Activated T-helper 17 cell treated with anti-CD3 and anti-CD28 coated beads, Interleukin-2, amount 50 U/mL, for 72 hours (primary cell): ENCODE data around the gene CWC15. TPM values are rescaled to one million over a fixed set of nuclear protein-coding genes. Genes with fewer than 3 reads are reported as not detected.
"Not testable (repeated sequence)": the region's sequence is repeated elsewhere in the genome, so short reads cannot be mapped to it uniquely, and the experiment has no call there.

Experiments
- ATAC-seq: fragments of 150-1000 bp; cut with Tn5 transposase; replicated peaks from 2 replicates; pipeline ENCODE4 v1.10.0; 2021; ENCODE audit warnings: mild to moderate bottlenecking, moderate library complexity
- H3K27ac Mint-ChIP-seq: one replicate; pipeline ENCODE4 v1.8.0; 2022; ENCODE audit warnings: mixed read lengths
- H3K27me3 Mint-ChIP-seq: one replicate; pipeline ENCODE4 v1.8.0; 2022; ENCODE audit warnings: mixed read lengths
- H3K36me3 Mint-ChIP-seq: one replicate; pipeline ENCODE4 v1.8.0; 2022; ENCODE audit warnings: low read depth, mild to moderate bottlenecking, mixed read lengths
- H3K4me1 Mint-ChIP-seq: one replicate; pipeline ENCODE4 v1.8.0; 2022; ENCODE audit warnings: mixed read lengths
- H3K4me3 Mint-ChIP-seq: one replicate; pipeline ENCODE4 v1.8.0; 2022; ENCODE audit warnings: mild to moderate bottlenecking, mixed read lengths
- H3K9me3 Mint-ChIP-seq: one replicate; pipeline ENCODE4 v1.8.0; 2022; ENCODE audit warnings: mixed read lengths
- total RNA-seq, 2 donors: library from RNA; stranded (reverse); gene quantifications; one replicate each; pipeline ENCODE4 v1.2.3, GENCODE V29; 2022

CWC15 gene
- total RNA-seq, result 10 to 100 TPM; 69.4 to 80.3 TPM

DNA sequence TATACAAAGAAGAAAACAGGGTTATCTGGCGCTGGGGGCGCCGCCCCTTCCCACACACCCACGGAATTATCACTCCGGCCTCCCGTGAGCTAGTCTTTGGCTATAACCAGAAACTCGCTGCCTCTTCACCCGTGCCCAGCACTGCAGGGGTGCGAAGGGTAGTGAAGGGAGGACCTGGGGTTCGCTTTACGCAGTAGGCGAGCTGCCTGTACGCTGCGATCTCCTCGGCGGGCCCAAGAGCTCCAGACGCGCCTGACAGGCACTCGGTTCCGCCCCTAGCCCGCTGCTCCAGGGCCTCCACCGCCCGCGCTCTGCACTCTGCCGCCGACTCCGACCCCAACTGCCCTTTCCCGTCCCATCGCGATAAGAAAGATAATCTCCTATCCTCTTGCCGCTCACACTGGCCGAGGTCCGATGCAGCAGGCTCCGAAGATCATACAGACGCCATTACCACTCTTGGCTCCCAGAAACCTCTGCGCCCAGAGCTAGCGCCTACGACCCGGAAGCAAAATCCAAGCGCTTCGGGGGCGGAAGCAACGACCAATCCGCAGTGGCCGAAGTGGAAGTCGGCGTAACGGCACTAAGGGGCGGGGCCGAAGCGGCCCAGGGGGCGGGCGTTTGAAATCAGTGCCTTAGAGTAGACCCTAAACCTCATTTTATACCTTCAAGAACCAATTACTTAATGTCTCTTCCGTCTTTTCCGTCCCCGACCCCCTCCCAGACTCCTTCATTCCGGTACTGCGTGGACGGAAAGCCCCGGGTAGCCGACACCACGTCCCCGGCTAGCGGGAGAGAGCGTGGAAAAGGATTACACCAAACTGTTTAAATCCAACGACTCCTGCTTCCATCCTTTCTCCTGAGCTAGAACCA is at the start of gene CWC15, which contains the start of gene KDM4D:
CWC15 (minus strand) TSS at position 458 of the 870 bp plus-strand sequence. CDS start 1,371 bp downstream, outside the sequence.
KDM4D (plus strand) TSS at position 611 of the 870 bp plus-strand sequence. CDS start 23,664 bp downstream, outside the sequence.
- Mint-ChIP-seq H3K4me1 (peaks cover 14% of the 10 kb centered on the region), H3K27ac (peak within 1 kb of the TSS; percentile 97), H3K36me3 (peaks cover 54% of the 10 kb centered on the region), H3K9me3 (no peaks in the 10 kb centered on the region), H3K27me3 (no peaks in the 10 kb centered on the region), H3K4me3 (peak within 1 kb of the TSS; percentile 94)
- ATAC-seq, result peak; percentile 100

GRCh38 chr11:95021468-95021867 is 48.1 kb upstream of the CWC15 start:
- not testable (repeated sequence) for H3K27ac Mint-ChIP-seq, H3K27me3 Mint-ChIP-seq, H3K4me1 Mint-ChIP-seq, ATAC-seq, H3K4me3 Mint-ChIP-seq, H3K9me3 Mint-ChIP-seq, H3K36me3 Mint-ChIP-seq

GRCh38 chr11:95016139-95016538 is 42.8 kb upstream of the CWC15 start:
- Mint-ChIP-seq H3K27ac (no peak overlapping the region), H3K4me3 (no peak overlapping the region), H3K9me3 (no peaks in the 10 kb centered on the region), H3K27me3 (peaks cover 9% of the 10 kb centered on the region), H3K4me1 (no peaks in the 10 kb centered on the region), H3K36me3 (no peaks in the 10 kb centered on the region)
- ATAC-seq, result no peak

DNA sequence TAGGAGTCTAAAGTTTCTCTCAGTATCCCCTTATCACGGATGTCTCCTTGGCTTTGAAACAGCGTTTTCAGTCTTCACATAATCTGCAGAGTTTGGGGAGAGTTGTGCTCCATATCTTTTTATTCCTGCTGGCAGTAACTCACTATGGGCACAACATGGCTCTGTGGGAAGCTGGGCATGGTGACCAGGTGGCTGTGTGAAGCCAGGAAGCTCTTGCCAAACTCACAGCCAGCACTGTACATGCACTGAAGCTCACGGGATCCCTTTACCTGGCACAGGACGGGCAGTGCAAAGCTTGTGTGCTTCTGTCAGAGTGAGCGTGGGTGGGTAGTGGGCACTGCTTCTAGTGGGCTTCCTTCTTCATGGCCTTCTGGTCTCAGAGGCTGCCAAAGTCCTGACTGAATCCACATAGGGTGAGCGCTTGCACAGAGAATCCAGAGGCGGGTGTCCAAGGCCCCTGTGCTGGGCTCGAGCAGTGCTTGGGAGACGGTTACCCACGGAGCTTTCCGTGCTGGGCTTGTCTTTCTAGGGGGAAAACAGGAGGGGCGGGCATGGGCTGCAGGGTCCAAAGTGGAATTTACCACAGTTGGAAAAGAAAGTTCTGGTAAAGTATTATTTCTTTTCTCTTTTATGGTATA is 40.9 kb upstream of the CWC15 start:
- no peaks in the 10 kb centered on the region for H3K9me3 Mint-ChIP-seq
- H3K36me3 Mint-ChIP-seq, result no peaks in the 10 kb centered on the region
- no peak for ATAC-seq
- H3K4me1 Mint-ChIP-seq, result no peaks in the 10 kb centered on the region
- H3K27ac Mint-ChIP-seq, result no peak overlapping the region
- H3K4me3 Mint-ChIP-seq, result no peak overlapping the region
- H3K27me3 Mint-ChIP-seq, result peaks cover 9% of the 10 kb centered on the region

DNA sequence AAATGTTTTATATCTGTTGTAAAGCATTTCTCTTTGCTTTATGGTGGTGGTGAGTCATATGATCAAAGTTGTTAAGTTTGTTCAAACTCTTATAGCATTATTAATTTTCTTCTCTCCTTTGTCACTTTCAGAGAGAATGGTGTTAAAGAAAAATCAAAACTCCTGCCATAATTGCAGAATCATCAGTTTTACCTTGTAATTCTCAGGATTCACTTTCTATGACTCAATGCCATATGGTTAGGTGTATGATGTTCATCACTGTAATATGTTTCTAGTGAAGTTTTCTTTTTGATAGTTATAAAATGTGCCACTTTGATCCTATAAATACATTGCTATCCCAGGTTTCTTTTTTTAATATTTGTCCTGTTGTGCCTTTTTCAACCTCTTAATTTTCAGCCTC is 38.0 kb upstream of the CWC15 start:
- no peak for ATAC-seq
- no peaks in the 10 kb centered on the region for H3K9me3 Mint-ChIP-seq

GRCh38 chr11:95005642-95006041 is 32.3 kb upstream of the CWC15 start:
- Mint-ChIP-seq H3K4me3 (no peak overlapping the region), H3K27ac (no peak overlapping the region), H3K9me3 (no peaks in the 10 kb centered on the region), H3K4me1 (no peaks in the 10 kb centered on the region), H3K27me3 (peaks cover 6% of the 10 kb centered on the region), H3K36me3 (no peaks in the 10 kb centered on the region)
- ATAC-seq, result no peak

More for the DNA sequence above, 38.0 kb upstream of the CWC15 start:
- H3K4me1 Mint-ChIP-seq, result no peaks in the 10 kb centered on the region
- H3K27me3 Mint-ChIP-seq, result peaks cover 13% of the 10 kb centered on the region
- no peak overlapping the region for H3K27ac Mint-ChIP-seq
- H3K36me3 Mint-ChIP-seq, result no peaks in the 10 kb centered on the region
- H3K4me3 Mint-ChIP-seq, result no peak overlapping the region

GRCh38 chr11:95003716-95004115 is 30.4 kb upstream of the CWC15 start:
- Mint-ChIP-seq H3K36me3 (no peaks in the 10 kb centered on the region), H3K27ac (no peak overlapping the region), H3K4me3 (no peak overlapping the region), H3K4me1 (no peaks in the 10 kb centered on the region), H3K9me3 (no peaks in the 10 kb centered on the region), H3K27me3 (peaks cover 3% of the 10 kb centered on the region)
- ATAC-seq, result no peak

DNA sequence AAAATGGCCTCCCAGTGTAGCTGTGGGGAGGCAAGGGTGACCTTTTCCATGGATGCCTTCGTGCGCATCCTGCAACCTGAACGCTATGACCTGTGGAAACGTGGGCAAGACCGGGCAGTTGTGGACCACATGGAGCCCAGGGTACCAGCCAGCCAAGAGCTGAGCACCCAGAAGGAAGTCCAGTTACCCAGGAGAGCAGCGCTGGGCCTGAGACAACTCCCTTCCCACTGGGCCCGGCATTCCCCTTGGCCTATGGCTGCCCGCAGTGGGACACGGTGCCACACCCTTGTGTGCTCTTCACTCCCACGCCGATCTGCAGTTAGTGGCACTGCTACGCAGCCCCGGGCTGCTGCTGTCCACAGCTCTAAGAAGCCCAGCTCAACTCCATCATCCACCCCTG is 24.9 kb upstream of the CWC15 start:
- H3K9me3 Mint-ChIP-seq, result no peaks in the 10 kb centered on the region
- no peak for ATAC-seq
- no peaks in the 10 kb centered on the region for H3K4me1 Mint-ChIP-seq
- no peak overlapping the region for H3K27ac Mint-ChIP-seq
- H3K36me3 Mint-ChIP-seq, result no peaks in the 10 kb centered on the region
- no peak overlapping the region for H3K4me3 Mint-ChIP-seq
- no peaks in the 10 kb centered on the region for H3K27me3 Mint-ChIP-seq

GRCh38 chr11:94997437-94997836 is 24.1 kb upstream of the CWC15 start:
- Mint-ChIP-seq H3K9me3 (no peaks in the 10 kb centered on the region), H3K27me3 (no peaks in the 10 kb centered on the region), H3K4me1 (no peaks in the 10 kb centered on the region), H3K4me3 (no peak overlapping the region), H3K27ac (no peak overlapping the region), H3K36me3 (no peaks in the 10 kb centered on the region)
- ATAC-seq, result no peak

DNA sequence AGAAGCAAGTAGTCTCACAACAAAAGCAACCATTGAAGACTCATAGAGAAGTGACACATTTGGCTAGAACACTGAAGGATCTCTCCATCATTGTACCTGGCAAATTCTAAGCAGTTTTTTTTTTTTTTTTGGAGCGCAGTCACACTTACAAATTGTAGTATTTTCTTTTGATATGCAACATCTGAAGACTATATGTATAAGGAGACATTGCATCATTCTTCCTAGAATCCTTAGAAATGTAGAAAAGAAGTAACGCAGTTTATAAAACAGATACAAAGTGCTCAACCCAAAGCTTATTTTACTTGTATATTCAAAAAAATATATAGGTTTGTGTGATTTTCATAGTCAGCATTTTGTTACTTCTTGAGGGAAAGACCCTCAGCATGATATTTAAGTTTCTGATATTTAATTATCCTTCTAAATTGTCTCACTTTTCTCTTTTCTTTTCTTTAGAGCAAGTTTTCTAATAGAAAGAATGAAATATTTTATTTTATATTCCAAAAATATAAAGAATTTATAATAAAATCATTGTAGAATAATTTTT is 20.1 kb upstream of the CWC15 start:
- Mint-ChIP-seq H3K27me3 (peaks cover 18% of the 10 kb centered on the region), H3K4me1 (no peaks in the 10 kb centered on the region), H3K4me3 (no peak overlapping the region), H3K27ac (no peak overlapping the region), H3K9me3 (no peaks in the 10 kb centered on the region), H3K36me3 (no peaks in the 10 kb centered on the region)
- no peak for ATAC-seq

DNA sequence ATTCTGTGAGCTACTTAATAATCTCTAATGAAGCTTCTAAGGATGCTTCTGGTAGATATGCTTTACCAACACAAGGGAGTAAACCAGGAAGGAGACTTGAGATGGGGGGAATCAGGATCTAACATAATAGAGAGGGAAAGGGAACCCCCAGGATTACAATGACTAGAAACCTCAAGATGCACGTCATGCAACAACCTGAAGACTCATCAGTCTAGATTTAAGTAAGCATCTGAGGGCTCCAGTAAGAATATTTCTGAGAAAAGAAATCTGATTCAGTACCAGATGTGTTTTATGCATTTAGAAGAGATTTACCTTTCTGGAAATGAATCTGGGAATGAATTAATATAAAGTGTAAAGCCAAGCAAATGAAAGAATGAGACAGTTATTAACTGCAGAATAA is 15.4 kb upstream of the CWC15 start:
- no peaks in the 10 kb centered on the region for H3K4me1 Mint-ChIP-seq
- H3K27me3 Mint-ChIP-seq, result peaks cover 31% of the 10 kb centered on the region
- H3K4me3 Mint-ChIP-seq, result no peak overlapping the region
- peak; percentile 71 for ATAC-seq
- no peak overlapping the region for H3K27ac Mint-ChIP-seq
- no peaks in the 10 kb centered on the region for H3K36me3 Mint-ChIP-seq
- H3K9me3 Mint-ChIP-seq, result no peaks in the 10 kb centered on the region

GRCh38 chr11:94987378-94987777 is 14.0 kb upstream of the CWC15 start:
- Mint-ChIP-seq H3K27me3 (peaks cover 31% of the 10 kb centered on the region), H3K9me3 (no peaks in the 10 kb centered on the region), H3K4me3 (no peak overlapping the region), H3K4me1 (no peaks in the 10 kb centered on the region), H3K36me3 (no peaks in the 10 kb centered on the region), H3K27ac (no peak overlapping the region)
- ATAC-seq, result no peak

- Mint-ChIP-seq H3K36me3 (peaks cover 31% of the 10 kb centered on the region), H3K4me1 (peaks cover 7% of the 10 kb centered on the region), H3K27me3 (no peaks in the 10 kb centered on the region), H3K9me3 (no peaks in the 10 kb centered on the region), H3K4me3 (no peak overlapping the region), H3K27ac (no peak overlapping the region)
- ATAC-seq, result no peak
These were observed 2.2 kb upstream of the CWC15 start for GRCh38 chr11:94975599-94975998.

GRCh38 chr11:94974178-94974577 is 822 bp upstream of the CWC15 start:
- ATAC-seq, result no peak
- Mint-ChIP-seq H3K4me1 (peaks cover 8% of the 10 kb centered on the region), H3K27me3 (no peaks in the 10 kb centered on the region), H3K36me3 (peaks cover 45% of the 10 kb centered on the region), H3K9me3 (no peaks in the 10 kb centered on the region), H3K4me3 (peak overlapping the region; percentile 94), H3K27ac (peak overlapping the region; percentile 97)

DNA sequence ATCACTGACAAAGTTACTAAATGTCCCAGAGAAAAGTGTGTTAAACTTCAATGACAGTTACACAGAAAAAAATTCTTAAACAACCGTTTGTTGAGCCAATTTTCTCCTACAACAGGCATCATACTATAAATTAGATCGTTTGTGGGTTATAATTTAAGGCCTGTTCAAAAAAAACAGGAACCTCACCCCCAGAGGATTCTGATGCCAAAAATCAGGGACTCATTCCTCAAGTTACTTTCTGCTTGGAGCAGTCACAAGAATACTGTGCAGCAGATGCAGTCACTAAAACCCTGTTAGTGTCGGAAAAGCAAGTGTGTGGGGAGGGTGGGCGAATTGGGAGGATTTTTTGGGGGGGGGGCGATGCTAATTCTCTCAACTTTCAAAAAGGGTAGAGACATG is 657 bp downstream of the CWC15 start:
- Mint-ChIP-seq H3K27ac (peak overlapping the region; percentile 97), H3K27me3 (no peaks in the 10 kb centered on the region), H3K4me3 (peak overlapping the region; percentile 94), H3K4me1 (peaks cover 14% of the 10 kb centered on the region), H3K36me3 (peaks cover 60% of the 10 kb centered on the region), H3K9me3 (no peaks in the 10 kb centered on the region)
- no peak for ATAC-seq
